ENCODE data around the gene SMIM36. TPM values are rescaled to one million over a fixed set of nuclear protein-coding genes. Genes with fewer than 3 reads are reported as not detected.

SMIM36 gene
- not detected for total RNA-seq

GRCh38 chr17:55510986-55511721 lies at the start of gene SMIM36:
TSS of gene SMIM36 (minus strand) at chr17:55511452.
- no peak within 1 kb of the TSS for H3K4me3 ChIP-seq
- no peaks in the 10 kb centered on the region for H3K36me3 ChIP-seq
- in situ Hi-C loops (cut with MboI; ENCODE audit: low sequenced_read_pairs in 4 of 4): loop anchor here in 3 of 4 donors (10.0 to 25.0 kb wide), 2 partner anchors 516 to 524 kb away; no protein-coding TSS in a partner anchor
- H3K27ac ChIP-seq: no peak within 1 kb of the TSS
- H3K4me1 ChIP-seq: no peaks in the 10 kb centered on the region
- H3K9me3 ChIP-seq: no peaks in the 10 kb centered on the region
- H3K27me3 ChIP-seq: no peaks in the 10 kb centered on the region
- no peak for DNase-seq
- no peak for TF ChIP-seq POLR2A (IDR thresholded peaks at IDR 0.05)
- TF ChIP-seq CTCF (IDR thresholded peaks at IDR 0.05 in 4 of 5, conservative IDR thresholded peaks at IDR 0.05 in 1 of 5): no peak
- no peak for ATAC-seq
- intact Hi-C loops (cut with DNase I; ENCODE audit: low total_unique reads): no loop called here

- H3K27ac ChIP-seq: no peak overlapping the region
- TF ChIP-seq CTCF (IDR thresholded peaks at IDR 0.05 in 4 of 5, conservative IDR thresholded peaks at IDR 0.05 in 1 of 5): no peak
- no peak for TF ChIP-seq POLR2A (IDR thresholded peaks at IDR 0.05)
- no peak overlapping the region for H3K4me3 ChIP-seq
- ATAC-seq: no peak
- in situ Hi-C loops (cut with MboI; ENCODE audit: low sequenced_read_pairs in 4 of 4) (no loop called here), intact Hi-C loops (cut with DNase I; ENCODE audit: low total_unique reads) (no loop called here)
- H3K27me3 ChIP-seq: no peaks in the 10 kb centered on the region
- no peaks in the 10 kb centered on the region for H3K36me3 ChIP-seq
- H3K4me1 ChIP-seq: no peaks in the 10 kb centered on the region
- H3K9me3 ChIP-seq: no peaks in the 10 kb centered on the region
- no peak for DNase-seq
These were observed 44.5 kb upstream of the SMIM36 start for GRCh38 chr17:55555772-55556171.

- H3K9me3 ChIP-seq: no peaks in the 10 kb centered on the region
- H3K27me3 ChIP-seq: no peaks in the 10 kb centered on the region
- H3K27ac ChIP-seq: no peak overlapping the region
- no peaks in the 10 kb centered on the region for H3K36me3 ChIP-seq
- no peak for TF ChIP-seq POLR2A (IDR thresholded peaks at IDR 0.05)
- peak in 1 of 5 experiments; percentile 28 for TF ChIP-seq CTCF (IDR thresholded peaks at IDR 0.05 in 4 of 5, conservative IDR thresholded peaks at IDR 0.05 in 1 of 5)
- H3K4me3 ChIP-seq: no peak overlapping the region
- intact Hi-C loops (cut with DNase I; ENCODE audit: low total_unique reads): no loop called here
- no peak for ATAC-seq
- in situ Hi-C loops (cut with MboI; ENCODE audit: low sequenced_read_pairs in 4 of 4): loop anchor here in 2 of 4 donors (25.0 kb wide), 2 partner anchors 88 to 763 kb away; no protein-coding TSS in a partner anchor
- no peaks in the 10 kb centered on the region for H3K4me1 ChIP-seq
- DNase-seq: no peak
These were observed 37.9 kb upstream of the SMIM36 start for GRCh38 chr17:55549140-55549539.

DNA sequence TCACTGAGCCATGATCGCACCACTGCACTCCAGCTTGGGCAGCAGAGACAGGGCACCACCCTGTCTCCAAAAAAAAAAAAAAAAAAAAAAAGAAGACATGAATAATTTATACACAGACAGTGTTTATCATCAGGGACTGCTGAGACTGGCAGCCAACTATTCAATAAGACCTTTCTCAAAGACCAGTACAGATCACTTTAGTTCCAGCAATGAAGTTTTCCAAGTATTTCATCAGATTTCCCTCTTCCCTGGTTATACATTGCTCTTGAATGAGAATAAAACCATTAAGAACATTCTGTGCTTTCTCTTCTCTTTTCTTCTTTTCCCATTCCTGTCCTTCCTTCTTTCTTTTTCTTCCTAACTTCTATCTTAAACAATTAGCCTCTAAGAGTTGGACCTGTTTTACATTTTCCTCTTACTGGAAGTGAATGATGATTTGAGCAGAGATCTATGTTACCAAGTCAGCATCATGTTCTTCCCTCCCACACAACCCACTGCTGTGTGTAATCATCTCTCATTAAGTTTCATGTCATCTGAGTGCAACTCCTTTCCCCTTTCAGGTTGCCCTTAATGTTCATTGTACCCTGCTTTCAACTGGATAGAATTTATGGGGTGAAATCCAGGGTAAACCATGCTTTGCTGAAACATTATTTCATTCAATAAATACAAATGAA lies 35.9 kb upstream of the SMIM36 start:
- H3K4me1 ChIP-seq: no peaks in the 10 kb centered on the region
- intact Hi-C loops (cut with DNase I; ENCODE audit: low total_unique reads): no loop called here
- H3K9me3 ChIP-seq: no peaks in the 10 kb centered on the region
- no peak for DNase-seq
- in situ Hi-C loops (cut with MboI; ENCODE audit: low sequenced_read_pairs in 4 of 4): loop anchor here in 2 of 4 donors (25.0 kb wide), 2 partner anchors 90 to 765 kb away; no protein-coding TSS in a partner anchor
- no peaks in the 10 kb centered on the region for H3K27me3 ChIP-seq
- no peaks in the 10 kb centered on the region for H3K36me3 ChIP-seq
- ATAC-seq: no peak
- H3K27ac ChIP-seq: no peak overlapping the region
- TF ChIP-seq CTCF (IDR thresholded peaks at IDR 0.05 in 4 of 5, conservative IDR thresholded peaks at IDR 0.05 in 1 of 5): no peak
- TF ChIP-seq POLR2A (IDR thresholded peaks at IDR 0.05): no peak
- no peak overlapping the region for H3K4me3 ChIP-seq
